IPS DF 19.7 (cell line): ENCODE measurements around the gene MRFAP1.

Experiments used
- DNase-seq: peaks from one replicate; pipeline ENCODE4 v3.0.0-alpha.2; 2013; ENCODE audit warnings: low read depth, low spot score

The MRFAP1 gene

GRCh38 chr4:6640292-6641163 is at the start of gene MRFAP1:
MRFAP1 (plus strand) TSS chr4:6640685; CDS start chr4:6640863, 178 bp downstream.
- DNase-seq, result peak; percentile 75

GRCh38 chr4:6591313-6591712 is 49.2 kb upstream of the MRFAP1 start:
- DNase-seq, result no peak

- no peak for DNase-seq
Measured at GRCh38 chr4:6591781-6592180, 48.7 kb upstream of the MRFAP1 start.

DNA sequence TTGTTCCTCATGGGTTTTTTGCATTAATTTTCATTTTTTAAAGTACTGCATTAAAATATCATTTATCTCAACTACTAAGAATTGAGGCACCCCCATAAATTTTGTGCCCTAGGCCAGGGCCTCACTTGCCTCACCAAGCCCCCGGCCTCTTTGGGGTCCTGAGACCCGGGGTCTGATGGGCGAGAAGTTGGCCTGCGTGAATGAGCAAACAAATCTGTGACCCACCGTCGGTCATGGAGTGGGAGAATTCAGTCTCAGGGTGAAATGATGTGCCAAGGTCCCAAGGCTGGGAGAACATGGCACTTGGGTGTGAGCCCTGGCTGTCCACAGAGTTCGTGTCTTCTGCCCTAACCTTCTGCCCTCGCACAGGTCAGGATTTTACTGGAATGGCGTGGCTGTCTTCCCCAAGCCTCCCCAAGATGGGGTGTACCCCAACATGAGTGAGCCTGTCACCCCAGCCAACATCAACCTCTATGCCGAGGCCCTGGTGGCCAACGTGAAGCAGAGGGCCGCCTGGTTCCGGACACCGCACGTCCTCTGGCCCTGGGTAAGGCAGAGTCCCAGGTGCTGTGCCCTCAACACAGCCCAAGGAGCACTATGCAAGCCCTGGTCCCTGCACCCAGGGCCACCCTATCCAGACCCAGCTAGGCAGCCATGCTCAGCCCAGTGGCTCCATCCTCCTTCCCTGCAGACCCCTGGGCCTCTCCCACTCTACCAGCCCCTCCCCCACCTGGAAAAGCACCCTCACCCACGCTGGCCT is 47.5 kb upstream of the MRFAP1 start:
- no peak for DNase-seq

- DNase-seq, result no peak
Measured at GRCh38 chr4:6594341-6594740, 46.1 kb upstream of the MRFAP1 start.

DNA sequence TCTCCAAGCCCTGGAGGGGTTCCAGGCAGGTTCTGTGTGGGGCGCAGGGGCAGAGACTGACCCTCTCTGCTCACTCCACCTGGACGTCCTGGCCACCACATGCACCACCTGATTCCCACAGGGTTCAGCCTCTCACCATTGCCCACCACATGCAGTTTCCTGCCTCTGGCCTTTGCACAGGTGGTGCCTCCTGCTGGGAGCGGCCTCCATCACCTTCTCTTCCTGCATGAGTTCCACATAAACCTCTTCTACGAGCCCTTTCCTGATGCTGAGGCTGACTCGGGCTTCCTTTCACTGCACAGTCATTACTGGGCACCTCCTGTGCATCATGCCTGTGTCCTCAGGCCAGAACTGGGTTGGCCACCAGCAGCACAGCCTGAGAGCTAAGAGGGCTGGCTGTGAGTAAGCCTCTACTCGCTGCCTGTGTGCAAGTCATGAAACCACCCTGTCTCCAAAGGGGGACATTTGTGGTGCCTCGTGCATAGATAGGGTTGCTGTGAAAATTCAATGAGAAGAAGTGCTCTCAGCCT is 45.6 kb upstream of the MRFAP1 start:
- no peak for DNase-seq

DNA sequence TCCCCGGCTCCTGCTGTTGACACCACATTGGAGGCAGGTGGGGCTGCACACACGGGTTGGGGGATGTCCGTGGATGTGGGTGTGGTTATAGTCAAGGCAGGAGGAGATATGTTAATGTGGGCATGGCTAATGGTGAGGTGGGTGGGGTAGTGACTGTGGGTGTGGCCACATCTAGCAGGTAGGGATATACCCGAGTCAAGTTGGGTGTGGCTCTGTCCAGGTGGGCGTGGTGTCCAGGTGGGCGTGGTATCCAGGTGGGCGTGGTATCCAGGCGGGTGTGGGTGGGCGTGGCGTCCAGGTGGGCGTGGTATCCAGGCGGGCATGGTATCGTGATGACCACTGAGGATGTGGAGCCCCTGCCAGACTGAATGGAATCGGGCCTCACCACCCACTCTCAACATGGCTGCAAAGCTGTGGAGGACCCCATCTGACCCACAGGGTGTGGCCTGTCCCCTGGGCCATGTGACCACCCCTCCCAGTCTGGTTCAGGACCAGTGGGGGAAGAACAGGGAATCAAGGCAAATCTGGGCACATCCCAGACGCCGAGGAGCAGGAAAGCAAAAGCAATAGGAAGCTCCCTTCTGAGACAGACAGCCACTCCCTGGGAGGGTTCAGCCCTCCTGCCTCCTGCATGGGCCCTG is 44.5 kb upstream of the MRFAP1 start:
- DNase-seq, result no peak

GRCh38 chr4:6596948-6597347 is 43.5 kb upstream of the MRFAP1 start:
- no peak for DNase-seq

DNA sequence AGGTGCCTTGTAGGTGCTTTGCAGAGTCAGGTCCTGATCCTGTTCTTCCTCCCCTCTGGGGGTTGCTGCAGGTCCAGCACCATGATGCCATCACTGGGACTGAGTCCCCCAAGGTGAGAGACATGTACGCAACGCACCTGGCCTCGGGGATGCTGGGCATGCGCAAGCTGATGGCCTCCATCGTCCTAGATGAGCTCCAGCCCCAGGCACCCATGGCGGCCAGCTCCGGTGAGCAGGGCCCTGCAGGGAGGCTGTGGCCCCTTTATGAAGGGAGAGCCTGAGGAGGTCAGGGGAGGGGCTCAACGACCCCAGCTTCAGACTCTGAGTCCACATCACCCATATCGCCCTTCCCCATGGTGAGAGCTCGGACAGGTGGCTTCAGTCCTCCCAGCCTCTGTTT is 42.4 kb upstream of the MRFAP1 start:
- no peak for DNase-seq

GRCh38 chr4:6598641-6599040 is 41.8 kb upstream of the MRFAP1 start:
- no peak for DNase-seq

- DNase-seq, result no peak
Measured at GRCh38 chr4:6601661-6602250, 38.7 kb upstream of the MRFAP1 start.

GRCh38 chr4:6602289-6602688 is 38.2 kb upstream of the MRFAP1 start:
- DNase-seq, result no peak

DNA sequence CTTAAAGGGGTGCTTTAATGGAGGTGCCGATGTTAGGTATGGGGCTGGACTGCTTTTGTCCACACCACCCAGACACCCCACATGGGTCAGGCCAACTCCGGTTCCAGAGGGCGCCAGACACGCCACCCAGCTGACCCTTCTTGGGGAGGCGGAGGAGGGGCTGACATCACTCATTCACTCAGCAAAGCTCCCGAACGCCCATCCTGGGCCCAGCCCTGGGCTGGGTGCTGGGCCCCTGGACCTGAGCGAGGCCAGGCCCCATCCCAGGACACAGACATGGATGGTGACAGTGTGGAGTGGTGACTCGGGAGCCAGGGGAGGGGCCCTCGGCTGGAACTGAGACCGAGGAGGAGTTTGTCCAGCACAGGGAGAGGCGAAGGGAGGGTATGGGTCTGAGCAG is 37.4 kb upstream of the MRFAP1 start:
- DNase-seq, result no peak

DNA sequence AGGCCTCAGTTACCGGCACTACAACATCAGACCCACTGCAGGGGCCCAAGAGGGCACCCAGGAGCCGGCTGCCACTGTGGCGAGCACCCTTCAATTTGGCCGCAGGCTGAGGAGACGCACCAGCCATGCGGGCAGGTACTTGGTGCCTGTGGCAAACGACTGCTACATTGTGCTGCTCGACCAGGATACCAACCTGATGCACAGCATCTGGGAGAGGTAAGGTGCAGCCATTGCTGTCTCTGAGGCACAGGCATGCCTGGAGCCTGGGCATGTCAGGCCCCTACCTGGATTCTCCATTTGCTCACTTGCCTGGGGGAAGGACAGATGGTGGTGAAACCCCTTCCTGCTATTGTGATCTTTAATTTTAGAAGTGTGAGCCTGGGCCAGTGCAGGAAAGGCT is 35.4 kb upstream of the MRFAP1 start:
- no peak for DNase-seq

DNA sequence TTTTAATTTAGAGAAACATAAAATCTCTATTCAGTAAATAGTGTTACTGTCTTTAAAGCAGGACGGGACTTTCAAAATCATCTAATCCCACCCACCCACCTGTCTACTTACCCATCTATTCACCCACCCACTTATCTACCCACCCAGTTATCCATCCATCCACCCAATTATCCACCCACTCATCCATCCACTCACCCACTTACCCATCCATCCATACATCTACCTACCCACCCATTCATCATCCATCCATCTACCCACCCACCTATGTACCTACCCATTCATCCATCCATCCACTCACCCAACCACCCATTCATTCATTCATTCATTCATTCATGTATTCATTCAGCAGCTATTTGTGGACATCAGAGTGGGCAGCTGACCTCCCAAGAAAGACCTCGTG is 34.9 kb upstream of the MRFAP1 start:
- no peak for DNase-seq

- DNase-seq, result no peak
Measured at GRCh38 chr4:6606465-6607235, 33.8 kb upstream of the MRFAP1 start.

GRCh38 chr4:6607368-6608055 is 33.0 kb upstream of the MRFAP1 start:
- DNase-seq, result no peak

DNA sequence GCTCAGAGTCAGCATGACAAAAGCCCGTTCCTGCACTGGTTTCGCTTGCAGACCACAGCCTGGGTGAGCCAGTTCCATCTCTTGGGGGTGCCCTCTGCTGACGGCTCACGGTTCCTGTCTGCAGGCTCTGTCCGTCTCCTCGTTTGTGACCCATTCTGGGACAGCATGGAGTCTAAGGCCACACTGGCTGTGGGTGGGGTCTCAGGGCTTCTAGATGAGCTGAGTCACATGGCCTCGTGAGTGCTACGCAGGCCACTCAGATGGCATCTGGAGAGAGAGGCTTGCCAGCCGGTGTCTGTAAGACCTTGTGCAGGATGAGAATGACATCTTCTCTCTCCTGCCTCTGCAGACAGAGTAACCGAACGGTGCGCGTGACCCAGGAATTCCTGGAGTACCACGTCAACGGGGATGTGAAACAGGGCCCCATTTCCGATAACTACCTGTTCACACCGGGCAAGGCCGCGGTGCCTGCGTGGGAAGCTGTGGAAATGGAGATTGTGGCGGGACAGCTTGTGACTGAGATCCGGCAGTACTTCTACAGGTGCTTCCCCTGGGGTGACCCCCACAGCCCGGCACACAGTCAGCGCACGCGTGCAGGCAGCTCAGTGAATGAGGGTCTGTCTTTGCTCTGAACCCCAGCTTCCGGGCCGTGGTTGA is 31.6 kb upstream of the MRFAP1 start:
- DNase-seq, result no peak

- DNase-seq, result no peak
Measured at GRCh38 chr4:6609415-6610079, 30.9 kb upstream of the MRFAP1 start.
